Vagina (tissue), 2 donors: ENCODE results near the gene SPTLC3.

Source experiments
- POLR2A ChIP-seq, 2 donors: fragments of 450-650 bp; IDR thresholded peaks; one replicate each; pipeline ENCODE4 v1.6.1; 2017; ENCODE audit warnings: antibody characterized with exemption in 2 of 2, mild to moderate bottlenecking in 2 of 2, moderate library complexity in 2 of 2
- POLR2AphosphoS5 ChIP-seq, 2 donors: sonication (generic); formaldehyde crosslinking; IDR thresholded peaks; one replicate each; pipeline ENCODE4 v1.9.0; 2017; ENCODE audit warnings: antibody characterized with exemption in 2 of 2, mild to moderate bottlenecking in 2 of 2, low read depth in 1 of 2; ENCODE audit not compliant: insufficient read depth in 1 of 2
- TF ChIP-seq, protein P1 (sequence below), 3 experiments: fragments of 450-650 bp in 2 of 3; fragments of 200-600 bp in 1 of 3; sonication (generic) in 1 of 3; IDR thresholded peaks; one replicate each; pipeline ENCODE4 v1.5.1; 2017 to 2019; ENCODE audit warnings: antibody characterized with exemption in 3 of 3, mild to moderate bottlenecking in 2 of 3, moderate library complexity in 2 of 3

DNA sequence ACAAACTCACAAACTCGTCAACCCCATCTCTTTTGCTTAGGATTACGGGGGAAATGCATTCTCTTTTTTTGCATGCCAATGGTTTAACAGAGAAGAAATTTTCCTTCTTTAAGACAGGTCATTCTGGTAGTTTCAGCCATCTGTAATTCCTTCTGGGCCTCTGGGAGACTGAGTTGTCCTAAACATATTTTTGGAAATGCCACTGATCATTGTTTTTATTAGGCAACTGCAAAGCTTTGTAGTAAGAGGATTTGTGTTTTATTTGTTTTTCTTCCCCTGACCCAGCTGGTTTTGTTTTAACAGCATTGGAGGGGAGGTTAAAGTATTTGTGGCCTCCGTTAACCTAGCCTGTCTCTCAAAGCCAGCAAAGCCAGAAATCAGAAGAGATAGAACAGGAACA, 139.2 kb downstream of the SPTLC3 start:
- TF ChIP-seq, protein P1, sequence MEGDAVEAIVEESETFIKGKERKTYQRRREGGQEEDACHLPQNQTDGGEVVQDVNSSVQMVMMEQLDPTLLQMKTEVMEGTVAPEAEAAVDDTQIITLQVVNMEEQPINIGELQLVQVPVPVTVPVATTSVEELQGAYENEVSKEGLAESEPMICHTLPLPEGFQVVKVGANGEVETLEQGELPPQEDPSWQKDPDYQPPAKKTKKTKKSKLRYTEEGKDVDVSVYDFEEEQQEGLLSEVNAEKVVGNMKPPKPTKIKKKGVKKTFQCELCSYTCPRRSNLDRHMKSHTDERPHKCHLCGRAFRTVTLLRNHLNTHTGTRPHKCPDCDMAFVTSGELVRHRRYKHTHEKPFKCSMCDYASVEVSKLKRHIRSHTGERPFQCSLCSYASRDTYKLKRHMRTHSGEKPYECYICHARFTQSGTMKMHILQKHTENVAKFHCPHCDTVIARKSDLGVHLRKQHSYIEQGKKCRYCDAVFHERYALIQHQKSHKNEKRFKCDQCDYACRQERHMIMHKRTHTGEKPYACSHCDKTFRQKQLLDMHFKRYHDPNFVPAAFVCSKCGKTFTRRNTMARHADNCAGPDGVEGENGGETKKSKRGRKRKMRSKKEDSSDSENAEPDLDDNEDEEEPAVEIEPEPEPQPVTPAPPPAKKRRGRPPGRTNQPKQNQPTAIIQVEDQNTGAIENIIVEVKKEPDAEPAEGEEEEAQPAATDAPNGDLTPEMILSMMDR (IDR thresholded peaks at IDR 0.05): no peak
- TF ChIP-seq POLR2AphosphoS5 (IDR thresholded peaks at IDR 0.05; ENCODE audit: insufficient read depth in 1 of 2, low read depth in 1 of 2) (no peak), POLR2A (IDR thresholded peaks at IDR 0.05) (no peak)
